Amygdala (tissue), 56 donors: ENCODE data around the gene FAM240A.

Source experiments
- DNase-seq, 56 donors: peaks; one replicate each; lab custom pipeline; 2025; lab: John Stamatoyannopoulos, UW

FAM240A gene

DNA sequence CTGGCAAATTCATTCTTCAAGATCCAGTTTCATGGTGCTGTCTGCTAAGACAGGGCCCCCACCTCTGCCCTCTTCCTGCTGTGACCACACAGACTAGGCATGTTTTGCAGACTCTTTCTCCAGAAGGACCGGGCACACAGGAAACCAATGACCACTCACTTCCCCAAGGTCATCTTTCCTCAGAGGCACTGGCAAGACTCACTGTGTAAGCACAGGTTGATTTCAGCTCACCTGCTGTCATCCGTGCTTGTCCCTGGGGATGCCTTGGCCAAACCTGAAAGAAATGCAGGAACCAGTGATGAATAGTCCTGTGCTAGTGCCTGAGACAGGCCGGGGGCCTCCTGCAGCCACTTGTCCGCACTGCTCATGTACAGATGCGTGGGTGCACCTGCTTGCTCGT, 47.7 kb downstream of the FAM240A start:
- DNase-seq = no peak

DNA sequence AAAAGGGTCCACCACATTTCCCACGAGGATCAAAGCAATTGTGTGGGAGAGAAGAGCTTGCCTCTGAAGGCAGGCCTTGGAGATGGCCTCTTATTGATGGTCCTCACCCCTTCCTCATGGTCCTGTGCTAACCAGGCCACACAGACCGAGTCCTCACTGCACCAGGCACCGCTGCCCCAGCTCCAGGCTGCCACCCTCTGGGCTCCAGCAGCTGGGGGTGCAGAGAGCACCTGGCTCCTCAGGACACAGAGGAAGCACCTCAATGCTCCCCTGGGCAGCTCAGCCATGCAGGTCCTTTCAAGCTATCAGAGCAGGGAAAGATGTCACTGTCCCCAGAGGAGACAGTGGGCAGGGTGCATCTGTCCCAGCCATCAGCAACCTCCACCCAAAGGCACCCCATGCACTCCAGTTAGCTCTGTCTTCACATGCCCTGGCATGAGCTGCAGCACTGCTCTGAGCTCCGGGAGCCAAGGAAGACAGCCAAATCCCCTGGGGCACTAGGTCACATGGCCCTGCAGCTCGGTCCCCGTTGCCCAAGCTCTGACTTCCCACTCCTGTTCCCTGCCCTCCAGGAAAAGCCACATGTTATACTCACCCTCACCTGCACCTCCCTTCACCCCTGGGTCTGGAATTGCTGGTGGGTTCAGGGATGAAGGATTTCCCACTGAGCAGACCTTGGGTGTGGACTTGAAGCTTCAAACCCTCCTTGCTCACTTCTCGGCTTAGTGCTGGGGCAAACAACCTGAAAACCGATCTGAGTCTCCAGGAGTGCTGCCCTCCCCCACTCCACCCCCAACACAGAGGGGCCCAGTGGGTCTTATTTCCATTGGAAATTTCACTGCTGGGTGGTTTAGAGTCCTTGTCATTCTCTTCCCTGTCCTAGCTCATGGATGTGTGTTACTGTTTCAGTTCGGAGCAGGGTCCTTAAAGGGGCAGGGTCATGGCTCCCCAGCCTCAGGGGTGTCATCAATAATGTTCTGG, 48.5 kb downstream of the FAM240A start:
- peak in 2 of 56 donors; percentile 14 to 17 for DNase-seq

- no peak for DNase-seq
These were observed 49.7 kb downstream of the FAM240A start for GRCh38 chr3:46661776-46662766.

DNA sequence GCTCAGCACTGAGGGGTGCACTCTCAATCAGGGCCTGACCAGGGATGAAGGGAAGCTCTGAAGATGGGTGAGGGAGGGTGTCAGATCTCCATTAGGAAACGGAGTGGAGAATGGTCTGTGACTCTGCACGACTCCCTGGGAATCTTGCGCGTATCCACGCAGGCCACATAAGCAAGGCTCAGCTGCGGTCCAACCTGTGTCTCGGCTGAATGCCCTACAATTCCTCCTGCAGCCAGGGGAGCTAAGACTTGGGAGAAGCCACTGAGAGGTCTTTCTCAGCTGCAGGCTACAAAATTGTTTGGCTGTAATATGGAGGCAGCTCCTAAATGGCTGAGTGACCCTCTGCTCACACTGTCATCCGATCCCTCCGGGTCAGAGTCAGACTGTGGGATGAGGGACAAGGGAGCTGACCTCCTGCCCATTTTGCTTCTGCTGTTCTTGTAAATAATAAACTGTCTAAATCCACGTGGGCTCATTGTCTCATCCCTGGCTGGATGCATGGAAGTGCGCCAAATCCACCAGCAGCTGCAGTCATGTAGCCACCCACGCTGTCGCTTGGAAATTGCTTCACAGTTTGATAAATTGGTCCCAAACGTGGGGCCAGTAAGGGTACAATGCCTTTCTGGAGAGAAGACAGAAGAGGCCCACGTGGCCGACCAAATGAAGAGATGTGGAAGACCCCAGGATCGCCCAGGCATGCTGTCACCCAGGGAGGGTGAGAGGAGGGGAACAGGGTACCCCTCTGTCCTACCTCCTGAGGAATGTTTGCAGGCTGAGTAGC, 50.6 kb downstream of the FAM240A start:
- peak in 39 of 56 donors; percentile 13 to 77 (median 50) for DNase-seq

- no peak for DNase-seq
These were observed 51.3 kb downstream of the FAM240A start for GRCh38 chr3:46663591-46664135.

DNA sequence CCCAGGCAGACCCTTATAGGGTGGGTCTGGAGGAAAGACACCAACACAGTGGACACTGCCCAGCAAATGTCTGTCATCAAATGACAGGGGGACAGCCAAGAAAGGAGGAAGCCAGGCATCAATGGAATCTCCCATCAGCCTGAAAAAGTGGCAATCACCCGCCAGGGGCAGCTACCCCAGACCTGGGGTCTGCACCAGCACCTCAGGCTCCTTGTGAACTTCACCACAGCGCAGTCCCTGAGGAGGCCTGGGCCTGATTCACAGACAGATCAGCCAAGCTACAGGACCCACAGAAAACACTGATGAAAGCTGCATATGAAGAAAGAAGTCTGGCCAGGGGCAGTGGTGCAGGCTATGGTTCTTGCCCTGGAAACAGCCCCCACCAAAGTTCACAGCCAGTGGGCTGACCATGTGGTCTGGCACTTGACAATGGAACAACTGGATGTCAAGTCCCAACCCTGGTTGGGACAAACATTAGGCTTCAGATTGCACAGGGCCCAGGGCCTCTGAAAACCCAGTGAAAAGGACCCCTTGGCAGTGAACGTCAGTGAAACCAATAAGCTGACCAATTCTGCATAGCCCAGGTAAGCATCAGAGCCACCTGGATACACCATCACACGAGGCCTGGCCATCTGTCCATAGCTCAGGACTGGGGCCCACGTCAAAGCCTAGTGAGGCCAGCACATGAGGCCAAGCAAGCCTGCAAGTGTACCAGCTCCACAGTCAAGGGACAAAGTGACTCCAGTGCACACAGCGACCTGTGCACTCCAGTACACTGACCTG, 52.1 kb downstream of the FAM240A start:
- DNase-seq = no peak

GRCh38 chr3:46664971-46665762, 52.8 kb downstream of the FAM240A start:
- peak in 7 of 56 donors; percentile 8 to 43 (median 15) for DNase-seq

- DNase-seq = no peak
These were observed 53.6 kb downstream of the FAM240A start for GRCh38 chr3:46665763-46666452.

DNA sequence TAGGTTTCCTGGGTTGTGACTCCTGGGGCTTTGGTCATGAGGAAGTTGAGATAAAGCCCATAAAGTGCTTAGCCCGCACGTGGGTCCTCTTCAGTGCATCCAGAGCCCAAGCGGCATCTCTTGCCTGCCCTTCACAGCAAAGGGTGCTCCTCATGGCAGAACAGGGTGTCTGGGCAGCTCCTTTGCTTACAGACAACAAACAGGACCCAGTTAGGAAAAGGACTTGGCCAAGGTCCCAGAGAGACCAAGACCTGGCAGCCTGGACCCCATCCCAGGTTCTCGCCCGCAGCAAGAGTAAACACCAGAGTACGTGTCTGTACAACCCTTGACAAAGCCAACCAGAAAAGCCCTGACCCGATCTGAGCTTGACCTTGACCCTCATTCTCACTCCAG, 54.1 kb downstream of the FAM240A start:
- DNase-seq = no peak

DNA sequence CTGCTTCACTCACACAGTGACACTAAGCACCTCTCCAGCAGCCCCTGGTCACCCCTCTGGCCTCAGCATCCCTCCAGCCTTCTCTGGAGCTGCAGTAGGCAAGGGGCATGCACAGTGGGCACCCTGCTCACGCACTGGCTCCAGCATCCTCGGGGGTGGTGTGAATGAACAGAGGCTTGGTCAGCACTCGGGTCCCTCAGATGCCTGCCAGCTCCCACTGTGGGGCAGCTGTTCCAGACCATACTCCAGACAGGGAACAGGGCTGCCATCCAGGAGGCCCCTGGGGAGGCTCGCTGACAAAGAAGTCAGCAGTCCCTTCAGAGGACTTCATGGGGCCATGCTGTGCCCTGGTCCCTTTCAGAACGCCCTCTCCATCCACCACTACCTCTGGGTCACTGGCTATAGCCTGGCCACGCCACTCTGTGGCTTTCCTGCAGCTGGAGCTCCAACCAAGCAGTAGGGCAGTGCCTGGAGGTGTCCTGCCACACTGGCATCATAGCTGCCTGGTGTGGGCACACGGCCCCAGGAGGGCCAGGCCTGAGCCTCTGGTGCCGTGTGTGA, 54.8 kb downstream of the FAM240A start:
- no peak for DNase-seq

GRCh38 chr3:46667657-46668056, 55.3 kb downstream of the FAM240A start:
- DNase-seq = no peak

GRCh38 chr3:46668116-46668515, 55.8 kb downstream of the FAM240A start:
- DNase-seq = no peak

GRCh38 chr3:46668591-46668990, 56.3 kb downstream of the FAM240A start:
- DNase-seq = no peak

DNA sequence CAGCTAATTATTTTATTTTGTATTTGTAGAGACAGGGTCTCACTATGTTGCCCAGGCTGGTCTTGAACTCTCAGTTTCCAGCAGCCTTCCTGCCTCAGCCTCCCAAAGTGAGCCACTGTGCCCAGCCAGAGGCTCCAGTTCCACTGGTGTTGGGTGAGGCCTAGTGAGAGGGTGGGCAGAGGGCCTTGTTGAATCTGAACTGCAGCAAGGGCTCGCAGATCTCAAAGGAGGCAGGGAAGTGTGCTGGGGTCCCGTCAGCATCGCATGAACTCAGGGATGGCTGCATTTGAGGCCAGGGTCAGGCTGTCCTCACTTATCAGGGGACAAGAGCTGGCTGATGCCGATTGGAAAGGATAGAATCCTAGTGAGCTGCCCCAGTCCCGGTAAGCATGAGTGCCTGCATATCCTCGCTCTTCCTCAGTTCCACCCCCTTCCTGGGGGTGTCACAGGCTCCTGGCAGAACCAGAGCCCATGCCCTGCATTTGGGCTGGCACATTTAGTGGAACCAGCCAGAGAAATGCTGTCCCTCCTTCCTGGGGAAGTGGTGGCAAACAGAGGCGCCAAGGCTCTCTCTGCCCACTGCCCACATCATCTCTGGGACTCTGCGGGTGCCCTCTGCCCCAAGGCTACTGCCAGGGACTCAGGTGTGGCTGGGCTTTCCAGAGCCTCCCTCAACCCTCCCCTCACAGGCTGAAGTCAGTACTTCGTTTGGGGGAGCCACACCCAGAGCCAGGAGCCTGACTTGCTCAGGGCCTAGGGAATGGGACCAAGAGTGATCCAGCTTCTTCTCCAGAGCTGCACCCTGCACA, 57.1 kb downstream of the FAM240A start:
- DNase-seq = no peak

- no peak for DNase-seq
These were observed 57.9 kb downstream of the FAM240A start for GRCh38 chr3:46670000-46670890.
